Suprapubic skin (tissue), 4 donors: ENCODE data around the gene CDH22.

Experiments used
- EP300 ChIP-seq: sonication (generic); formaldehyde crosslinking; IDR thresholded peaks from one replicate; pipeline ENCODE4 v1.6.1; 2017; ENCODE audit warnings: antibody characterized with exemption
- POLR2A ChIP-seq, 2 donors: fragments of 450-650 bp; IDR thresholded peaks; one replicate each; pipeline ENCODE4 v1.6.1; 2017; ENCODE audit warnings: antibody characterized with exemption in 2 of 2, mild to moderate bottlenecking in 2 of 2, moderate library complexity in 2 of 2
- POLR2AphosphoS5 ChIP-seq, 3 donors: sonication (generic); formaldehyde crosslinking; IDR thresholded peaks; one replicate each; pipeline ENCODE4 v1.6.1; 2017; ENCODE audit warnings: antibody characterized with exemption in 3 of 3
- TF ChIP-seq, protein P1 (sequence below), 2 donors: fragments of 200-600 bp in 1 of 2; fragments of 450-650 bp in 1 of 2; sonication (generic) in 1 of 2; IDR thresholded peaks; one replicate each; pipeline ENCODE4 v1.5.1; 2016 to 2019; ENCODE audit warnings: antibody characterized with exemption in 2 of 2, mild to moderate bottlenecking in 1 of 2, moderate library complexity in 1 of 2

DNA sequence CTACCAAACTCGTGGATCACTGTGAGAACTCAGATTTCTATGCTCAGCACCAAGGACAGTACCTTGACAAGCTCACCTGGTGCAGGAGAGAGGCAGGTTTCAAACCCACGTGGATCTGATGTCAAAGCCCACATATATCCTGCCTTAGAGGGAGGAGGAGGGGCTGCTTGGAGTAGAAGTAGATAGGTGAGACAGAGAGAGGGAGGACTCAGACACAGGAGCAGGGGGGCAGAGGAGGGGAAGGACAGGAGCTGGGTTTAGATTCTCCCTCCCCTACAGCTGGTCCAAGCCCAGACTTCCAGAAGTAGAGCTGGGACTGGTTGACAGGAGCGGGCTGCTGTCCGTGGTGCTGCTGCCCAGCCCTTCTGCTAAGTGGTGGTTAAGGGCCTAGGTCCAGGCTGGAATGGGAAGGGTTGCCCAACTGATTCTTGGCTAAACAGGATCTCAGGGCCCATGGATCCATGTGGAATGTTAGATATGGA is 77.5 kb downstream of the CDH22 start:
- TF ChIP-seq POLR2A (IDR thresholded peaks at IDR 0.05) (no peak), EP300 (no peak), POLR2AphosphoS5 (IDR thresholded peaks at IDR 0.05) (no peak)
- TF ChIP-seq, protein P1, sequence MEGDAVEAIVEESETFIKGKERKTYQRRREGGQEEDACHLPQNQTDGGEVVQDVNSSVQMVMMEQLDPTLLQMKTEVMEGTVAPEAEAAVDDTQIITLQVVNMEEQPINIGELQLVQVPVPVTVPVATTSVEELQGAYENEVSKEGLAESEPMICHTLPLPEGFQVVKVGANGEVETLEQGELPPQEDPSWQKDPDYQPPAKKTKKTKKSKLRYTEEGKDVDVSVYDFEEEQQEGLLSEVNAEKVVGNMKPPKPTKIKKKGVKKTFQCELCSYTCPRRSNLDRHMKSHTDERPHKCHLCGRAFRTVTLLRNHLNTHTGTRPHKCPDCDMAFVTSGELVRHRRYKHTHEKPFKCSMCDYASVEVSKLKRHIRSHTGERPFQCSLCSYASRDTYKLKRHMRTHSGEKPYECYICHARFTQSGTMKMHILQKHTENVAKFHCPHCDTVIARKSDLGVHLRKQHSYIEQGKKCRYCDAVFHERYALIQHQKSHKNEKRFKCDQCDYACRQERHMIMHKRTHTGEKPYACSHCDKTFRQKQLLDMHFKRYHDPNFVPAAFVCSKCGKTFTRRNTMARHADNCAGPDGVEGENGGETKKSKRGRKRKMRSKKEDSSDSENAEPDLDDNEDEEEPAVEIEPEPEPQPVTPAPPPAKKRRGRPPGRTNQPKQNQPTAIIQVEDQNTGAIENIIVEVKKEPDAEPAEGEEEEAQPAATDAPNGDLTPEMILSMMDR (IDR thresholded peaks at IDR 0.05): no peak
